B cell (primary cell): ENCODE data around the gene PPP1R14D.

Experiments
- EZH2 ChIP-seq: IDR thresholded peaks from 2 replicates; pipeline ENCODE4 v1.6.1; 2012; ENCODE audit warnings: borderline replicate concordance, low read depth, mild to moderate bottlenecking, moderate library complexity, low read length; ENCODE audit not compliant: insufficient read depth, poor library complexity, severe bottlenecking
- TF ChIP-seq, protein P1 (sequence below): fragments of 200-600 bp; IDR thresholded peaks from one replicate; pipeline ENCODE4 v1.8.0; 2022; ENCODE audit warnings: antibody characterized with exemption, mild to moderate bottlenecking

DNA sequence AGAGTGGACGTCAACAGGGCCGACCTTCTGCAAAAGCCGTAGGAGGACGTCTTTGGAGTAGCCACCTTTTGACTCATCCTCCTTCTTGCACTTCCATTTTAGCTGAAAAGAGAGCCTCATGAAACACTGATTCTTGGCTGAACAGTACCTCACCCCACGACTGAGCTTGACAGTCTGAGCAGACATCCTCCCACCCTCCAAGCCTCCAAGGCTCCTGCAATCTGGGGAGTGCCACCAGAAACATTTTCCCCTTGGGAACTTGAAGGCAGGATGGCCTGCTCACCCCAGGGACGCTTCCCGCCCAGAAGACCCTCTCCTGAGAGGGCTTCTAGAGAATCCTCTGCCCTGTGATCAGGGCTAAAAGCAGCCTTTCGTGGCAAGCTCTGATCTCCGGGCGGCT, 53.5 kb downstream of the PPP1R14D start:
- TF ChIP-seq, protein P1, sequence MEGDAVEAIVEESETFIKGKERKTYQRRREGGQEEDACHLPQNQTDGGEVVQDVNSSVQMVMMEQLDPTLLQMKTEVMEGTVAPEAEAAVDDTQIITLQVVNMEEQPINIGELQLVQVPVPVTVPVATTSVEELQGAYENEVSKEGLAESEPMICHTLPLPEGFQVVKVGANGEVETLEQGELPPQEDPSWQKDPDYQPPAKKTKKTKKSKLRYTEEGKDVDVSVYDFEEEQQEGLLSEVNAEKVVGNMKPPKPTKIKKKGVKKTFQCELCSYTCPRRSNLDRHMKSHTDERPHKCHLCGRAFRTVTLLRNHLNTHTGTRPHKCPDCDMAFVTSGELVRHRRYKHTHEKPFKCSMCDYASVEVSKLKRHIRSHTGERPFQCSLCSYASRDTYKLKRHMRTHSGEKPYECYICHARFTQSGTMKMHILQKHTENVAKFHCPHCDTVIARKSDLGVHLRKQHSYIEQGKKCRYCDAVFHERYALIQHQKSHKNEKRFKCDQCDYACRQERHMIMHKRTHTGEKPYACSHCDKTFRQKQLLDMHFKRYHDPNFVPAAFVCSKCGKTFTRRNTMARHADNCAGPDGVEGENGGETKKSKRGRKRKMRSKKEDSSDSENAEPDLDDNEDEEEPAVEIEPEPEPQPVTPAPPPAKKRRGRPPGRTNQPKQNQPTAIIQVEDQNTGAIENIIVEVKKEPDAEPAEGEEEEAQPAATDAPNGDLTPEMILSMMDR, result no peak
- TF ChIP-seq EZH2, result no peak
